Cardiac septum (tissue), 1 donor: Measurements from ENCODE around the gene CACNA1H. TPM values are rescaled to one million over a fixed set of nuclear protein-coding genes. Genes with fewer than 3 reads are reported as not detected.
"Not testable (repeated sequence)": the region's sequence is repeated elsewhere in the genome, so short reads cannot be mapped to it uniquely, and the experiment has no call there.

ENCODE experiments used
- DNase-seq: peaks from one replicate; pipeline ENCODE4 v3.0.0-alpha.2; 2020; ENCODE audit warnings: low spot score
- intact Hi-C: fragments of 100-400 bp; cut with DNase I; formaldehyde crosslinking; loops from one replicate; pipeline ENCODE4 v1.14.0; 2022
- total RNA-seq: library from RNA; stranded (reverse); fragmentation: NEBNext Ultra II Directional; extraction: Animal tissue kit (Norgen Biotek cat#: 25700); gene quantifications from one replicate; pipeline ENCODE4 v1.2.1, GENCODE V29; 2021
- donor health status: DM: no; HTN: no; CAD: no.

CACNA1H gene
- total RNA-seq, 1 donor from 2014 or later: 4.7 TPM

GRCh38 chr16:1230471-1231212 is 77.7 kb downstream of the CACNA1H start:
- intact Hi-C loops, DNase-seq: not testable (repeated sequence)

GRCh38 chr16:1231301-1231700 is 78.4 kb downstream of the CACNA1H start:
- DNase-seq, intact Hi-C loops: not testable (repeated sequence)

GRCh38 chr16:1232049-1232748 is 79.3 kb downstream of the CACNA1H start:
- DNase-seq, intact Hi-C loops: not testable (repeated sequence)

GRCh38 chr16:1236659-1237058 is 83.8 kb downstream of the CACNA1H start:
- DNase-seq, intact Hi-C loops: not testable (repeated sequence)

- no peak for DNase-seq
- intact Hi-C loops: no loop called here
Measured at GRCh38 chr16:1237990-1238389, 85.1 kb downstream of the CACNA1H start.

- intact Hi-C loops, DNase-seq: not testable (repeated sequence)
Measured at GRCh38 chr16:1238909-1239308, 86.0 kb downstream of the CACNA1H start.

GRCh38 chr16:1239575-1239974 is 86.7 kb downstream of the CACNA1H start:
- DNase-seq, intact Hi-C loops: not testable (repeated sequence)

GRCh38 chr16:1240436-1240835 is 87.5 kb downstream of the CACNA1H start, which contains the start of gene TPSAB1:
Gene TPSAB1, plus strand, starts transcription at chr16:1240705. Its CDS starts 234 bp downstream, at chr16:1240939.
- DNase-seq, intact Hi-C loops: not testable (repeated sequence)

- intact Hi-C loops, DNase-seq: not testable (repeated sequence)
Measured at GRCh38 chr16:1241081-1241480, 88.2 kb downstream of the CACNA1H start.

- intact Hi-C loops: not testable (repeated sequence)
Measured at GRCh38 chr16:1243363-1243762, 90.5 kb downstream of the CACNA1H start.

GRCh38 chr16:1243907-1244850 is 91.3 kb downstream of the CACNA1H start:
- DNase-seq, intact Hi-C loops: not testable (repeated sequence)

More at GRCh38 chr16:1243363-1243762, 90.5 kb downstream of the CACNA1H start:
- not testable (repeated sequence) for DNase-seq

GRCh38 chr16:1244881-1245280 is 92.0 kb downstream of the CACNA1H start:
- no peak for DNase-seq
- intact Hi-C loops: no loop called here

- intact Hi-C loops: no loop called here
- DNase-seq: no peak
Measured at GRCh38 chr16:1245452-1246020, 92.6 kb downstream of the CACNA1H start.

GRCh38 chr16:1247903-1248537 is 95.1 kb downstream of the CACNA1H start:
- intact Hi-C loops, DNase-seq: not testable (repeated sequence)

- intact Hi-C loops, DNase-seq: not testable (repeated sequence)
Measured at GRCh38 chr16:1249031-1249755, 96.3 kb downstream of the CACNA1H start.

- intact Hi-C loops, DNase-seq: not testable (repeated sequence)
Measured at GRCh38 chr16:1253701-1254364, 100.9 kb downstream of the CACNA1H start.

- DNase-seq, intact Hi-C loops: not testable (repeated sequence)
Measured at GRCh38 chr16:1254821-1255220, 101.9 kb downstream of the CACNA1H start.
